Ishikawa (cell line): Measurements from ENCODE around the gene COMMD7.

Source experiments
- EP300 ChIP-seq: IDR thresholded peaks from 2 replicates; pipeline ENCODE4 v1.6.1; 2012; ENCODE audit warnings: borderline replicate concordance
- FOXM1 ChIP-seq: IDR thresholded peaks from 2 replicates; pipeline ENCODE4 v1.6.1; 2012; ENCODE audit warnings: low read depth, borderline replicate concordance

- TF ChIP-seq EP300 = no peak
- no peak for TF ChIP-seq FOXM1
Observed at GRCh38 chr20:32792731-32793458, 49.6 kb upstream of the COMMD7 start.
